Measurements from ENCODE around the gene C11orf21. TPM values are rescaled to one million over a fixed set of nuclear protein-coding genes. Genes with fewer than 3 reads are reported as not detected.

The C11orf21 gene
- total RNA-seq, 4 donors from 2014 or later: 0.65 to 2.9 (median 1.2) TPM; not detected in 1

- no peak for TF ChIP-seq CTCF (IDR thresholded peaks at IDR 0.05; ENCODE audit: low read depth)
These were observed 49.7 kb downstream of the C11orf21 start for GRCh38 chr11:2252018-2252417.

DNA sequence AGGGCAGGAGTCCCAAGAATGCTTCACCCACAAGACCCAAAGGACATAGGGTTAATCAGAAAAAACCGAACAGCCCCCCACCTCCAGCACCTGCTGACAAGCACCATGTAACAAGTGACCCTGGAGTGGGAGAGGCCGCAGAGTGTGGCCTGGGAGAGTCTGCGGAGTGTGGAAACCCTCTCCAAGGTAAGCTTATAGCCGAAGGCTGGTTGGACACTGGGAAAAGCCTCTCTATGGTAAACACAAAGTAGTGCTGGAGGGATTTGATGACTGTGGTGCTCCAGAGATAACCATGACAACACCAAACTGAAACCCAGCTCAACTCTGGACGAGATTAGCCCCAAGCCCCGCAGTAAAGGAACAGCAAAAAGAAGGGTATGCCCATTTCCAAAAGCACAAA, 50.6 kb downstream of the C11orf21 start:
- TF ChIP-seq CTCF (IDR thresholded peaks at IDR 0.05; ENCODE audit: low read depth): no peak

DNA sequence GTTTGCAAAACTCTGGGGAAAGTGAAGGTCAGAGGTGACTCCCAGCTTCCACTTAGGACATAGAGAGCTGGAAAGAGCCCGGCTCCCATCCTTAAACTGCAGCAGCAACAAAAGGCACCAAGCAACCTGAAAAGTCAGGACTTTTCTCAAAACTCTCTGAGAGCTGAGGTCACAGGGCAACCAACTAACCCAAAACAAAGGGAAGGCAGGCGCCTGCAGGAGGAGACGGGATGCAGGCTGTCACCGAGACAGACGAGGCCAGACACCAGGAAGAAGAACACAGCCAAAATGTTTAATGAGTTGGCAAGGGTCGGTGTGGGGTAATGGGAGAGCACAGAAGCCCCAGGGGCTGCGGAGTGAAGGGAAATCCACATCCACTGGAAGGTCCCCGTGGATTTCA, 51.2 kb downstream of the C11orf21 start:
- TF ChIP-seq CTCF (IDR thresholded peaks at IDR 0.05; ENCODE audit: low read depth): no peak

- no peak for TF ChIP-seq CTCF (IDR thresholded peaks at IDR 0.05; ENCODE audit: low read depth)
These were observed 51.7 kb downstream of the C11orf21 start for GRCh38 chr11:2250041-2250440.

DNA sequence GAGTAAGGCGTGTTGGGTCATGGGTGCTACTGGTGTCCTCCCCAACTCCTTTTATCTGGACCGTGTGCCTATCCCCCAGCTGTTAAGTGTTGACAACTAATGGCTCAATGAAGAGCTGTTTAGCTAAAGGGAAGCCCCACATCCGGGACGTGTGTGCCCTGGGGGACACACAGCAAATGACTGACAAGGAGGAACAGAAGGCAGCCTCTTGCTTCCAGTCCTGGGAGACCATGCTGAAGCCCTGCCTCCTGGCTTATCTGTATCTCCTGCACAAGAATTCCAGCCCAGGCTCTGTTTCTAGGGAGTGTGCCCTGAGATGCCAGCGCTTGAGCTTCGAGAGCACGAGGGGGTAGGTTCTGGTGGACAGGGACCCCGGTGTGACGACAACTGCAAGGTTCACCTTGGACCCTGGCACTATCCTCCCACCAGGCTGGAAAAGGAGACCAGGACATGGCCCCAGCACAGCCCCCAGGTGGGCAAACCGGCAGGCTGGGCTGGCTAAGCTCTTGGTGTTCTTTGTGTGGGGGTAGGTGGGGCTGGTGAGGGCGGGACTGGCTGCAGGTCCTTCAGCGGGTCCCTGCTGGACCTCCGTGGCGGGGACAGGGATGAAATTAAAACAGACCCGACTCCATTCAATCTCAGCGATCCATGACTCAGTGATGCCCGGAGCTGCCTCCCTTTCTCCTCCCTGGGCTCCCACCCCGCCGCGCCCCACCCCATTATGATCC, 52.4 kb downstream of the C11orf21 start:
- no peak for TF ChIP-seq CTCF (IDR thresholded peaks at IDR 0.05; ENCODE audit: low read depth)

GRCh38 chr11:2248762-2249161, 53.0 kb downstream of the C11orf21 start:
- no peak for TF ChIP-seq CTCF (IDR thresholded peaks at IDR 0.05; ENCODE audit: low read depth)

DNA sequence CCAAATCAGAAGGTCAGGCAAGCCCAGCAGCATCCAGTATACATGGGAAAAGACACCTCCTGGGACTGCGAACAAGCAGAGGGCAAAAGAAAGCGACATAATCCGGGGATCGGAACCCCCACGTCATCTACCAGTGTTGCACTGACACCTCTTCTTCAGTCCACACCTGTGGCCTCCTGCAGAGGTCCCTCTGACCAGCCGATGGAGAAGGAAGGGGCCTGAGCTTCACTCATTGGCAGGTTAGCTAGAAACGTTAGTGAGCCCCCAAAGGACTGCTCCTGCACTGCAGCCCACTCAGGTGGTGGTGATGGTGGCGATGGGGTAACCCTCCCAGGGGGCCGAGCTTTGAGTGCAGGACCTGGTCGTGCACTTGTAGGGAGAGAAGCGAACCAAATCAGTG, 53.5 kb downstream of the C11orf21 start:
- TF ChIP-seq CTCF (IDR thresholded peaks at IDR 0.05; ENCODE audit: low read depth): no peak
